DMS79 (cell line): ENCODE results near the gene ADGRB3.

Experiments used
- DNase-seq: peaks from one replicate; lab custom pipeline; 2025; lab: John Stamatoyannopoulos, UW

The ADGRB3 gene

DNA sequence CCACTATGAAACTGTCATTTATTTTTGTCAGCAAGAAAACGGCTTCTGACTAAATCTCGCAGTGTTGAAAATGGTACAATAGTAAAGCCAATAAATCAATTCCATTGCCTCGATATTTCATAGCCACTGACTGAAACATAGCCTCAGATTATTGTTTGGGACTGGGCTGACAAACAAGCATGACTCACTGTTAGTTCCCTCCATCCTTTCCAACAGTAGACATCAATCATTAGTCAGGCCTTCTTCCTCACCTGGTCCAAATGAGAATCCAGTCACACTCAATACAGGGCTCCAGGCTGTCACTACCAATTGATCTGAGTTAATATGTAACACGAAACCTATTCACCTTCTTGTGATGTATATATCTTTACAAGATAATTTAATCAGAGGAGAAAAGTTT, 66.1 kb downstream of the ADGRB3 start:
- no peak for DNase-seq

DNA sequence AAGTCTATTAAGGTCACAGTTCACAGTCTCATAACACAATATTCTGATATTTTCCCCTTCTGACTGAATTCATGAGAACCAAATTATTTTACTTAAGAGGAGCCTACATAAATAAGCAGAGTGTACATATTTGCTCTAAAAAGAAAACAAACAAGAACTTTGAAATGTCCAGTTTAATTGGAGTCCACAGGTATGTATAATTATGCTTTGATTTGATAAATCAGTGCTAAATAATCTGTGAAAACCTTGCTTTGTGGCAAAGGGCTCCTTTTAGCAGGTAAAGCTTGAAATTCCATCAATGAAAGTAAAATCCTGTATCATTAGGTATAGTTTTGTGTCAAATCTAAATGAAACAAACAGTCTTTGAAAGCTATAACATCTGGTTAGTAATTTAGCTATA, 69.4 kb downstream of the ADGRB3 start:
- DNase-seq = no peak

DNA sequence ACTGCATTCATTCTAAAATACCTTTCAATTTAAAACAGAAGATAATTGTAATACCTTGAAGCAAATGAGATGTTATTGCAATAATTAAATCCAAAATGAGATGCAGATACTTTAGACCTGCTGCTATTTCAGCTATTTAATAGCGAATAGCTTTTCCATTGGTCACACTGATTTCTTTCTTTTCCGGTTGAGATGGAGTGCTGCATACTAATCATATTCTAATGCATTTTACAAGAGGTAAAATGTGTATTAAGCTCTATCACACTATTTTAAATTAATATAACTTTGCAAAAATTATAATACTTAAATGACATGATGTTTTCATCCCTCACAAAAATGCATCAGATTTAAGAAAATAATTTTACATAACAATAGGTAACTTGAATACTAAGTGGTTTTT, 74.0 kb downstream of the ADGRB3 start:
- DNase-seq = no peak

DNA sequence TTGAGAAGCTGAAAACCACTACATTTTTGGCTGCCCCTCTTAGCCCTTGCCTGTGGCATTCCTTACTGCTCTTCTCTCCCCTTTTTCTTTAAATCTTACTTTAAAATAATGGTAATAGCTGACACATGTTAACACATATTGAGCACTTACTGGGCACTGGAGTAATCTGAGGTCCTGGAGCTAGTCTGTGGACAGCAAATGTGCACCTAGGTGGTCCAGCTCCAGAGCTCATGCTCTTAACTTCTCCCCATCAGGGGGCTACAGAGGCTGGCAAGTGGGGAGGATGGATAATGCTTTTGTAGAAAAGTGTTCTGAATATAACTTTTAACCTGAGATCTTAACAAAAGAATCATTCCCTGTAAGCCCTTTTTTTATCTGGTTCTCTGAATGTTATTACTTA, 74.8 kb downstream of the ADGRB3 start:
- DNase-seq = no peak

DNA sequence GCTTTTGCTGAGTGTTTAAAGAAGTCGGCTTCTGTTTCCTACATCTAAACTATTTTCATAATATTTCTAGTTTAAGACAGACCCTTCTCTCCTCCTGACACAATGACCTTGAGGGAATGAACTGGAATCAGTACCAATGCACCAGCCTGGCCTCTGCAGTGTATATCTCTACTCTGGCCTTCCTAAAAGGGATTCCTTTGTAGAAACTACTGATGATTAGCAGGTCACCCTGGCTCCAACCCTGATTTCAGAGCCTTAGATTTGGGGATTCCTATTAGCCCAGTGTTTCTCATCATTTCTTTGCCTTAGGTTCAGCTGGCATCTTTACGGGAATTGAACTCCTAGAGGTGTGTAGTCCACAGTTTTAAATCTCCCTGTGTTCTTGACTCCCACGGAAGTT, 75.4 kb downstream of the ADGRB3 start:
- no peak for DNase-seq

DNA sequence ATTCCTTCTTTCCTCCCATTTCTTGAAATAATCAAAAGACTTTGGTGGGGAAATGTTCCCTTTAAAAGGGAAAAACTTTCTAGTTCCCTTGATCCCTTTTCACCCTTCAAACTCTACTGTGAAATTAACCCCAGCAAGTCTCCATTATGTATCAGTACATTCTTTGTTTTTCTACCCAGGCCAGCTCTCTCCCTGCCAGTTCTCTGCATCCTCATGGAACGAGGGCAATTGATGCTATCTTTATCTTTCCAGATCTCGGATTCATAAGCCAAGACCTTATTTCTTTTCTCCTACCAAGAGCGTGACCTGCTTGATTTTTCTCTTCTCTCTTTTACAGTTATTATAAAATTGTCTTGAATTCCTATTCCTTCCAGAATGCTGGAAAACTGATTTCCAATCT, 75.8 kb downstream of the ADGRB3 start:
- DNase-seq = no peak

DNA sequence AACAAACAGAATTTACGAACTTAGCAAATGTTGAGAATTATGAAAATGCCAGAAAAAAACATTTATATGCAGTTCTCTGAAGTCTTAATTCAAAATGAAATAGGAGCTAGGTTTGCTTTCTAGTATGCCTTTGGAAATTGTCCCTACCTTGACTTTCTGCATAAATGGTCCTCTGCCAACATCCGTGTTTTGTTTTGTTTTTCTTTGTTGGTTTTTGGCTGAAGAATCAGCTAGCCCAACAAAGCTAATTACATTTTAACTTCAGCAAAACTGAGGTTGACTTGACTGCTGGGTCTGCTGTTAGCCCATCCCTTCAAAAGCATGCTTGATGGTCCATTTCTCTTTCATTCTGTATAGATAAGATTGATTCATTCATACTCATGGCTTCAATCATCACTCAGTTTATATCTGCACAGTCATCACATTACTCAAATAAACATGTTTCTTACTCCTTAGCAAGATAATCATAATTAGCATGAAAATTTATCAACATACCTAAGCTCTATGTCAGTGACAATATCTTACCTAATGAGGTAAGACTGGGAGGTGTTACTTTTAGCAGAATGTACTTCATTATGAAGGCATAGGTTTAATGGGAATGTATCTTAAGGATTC, 76.4 kb downstream of the ADGRB3 start:
- no peak for DNase-seq

DNA sequence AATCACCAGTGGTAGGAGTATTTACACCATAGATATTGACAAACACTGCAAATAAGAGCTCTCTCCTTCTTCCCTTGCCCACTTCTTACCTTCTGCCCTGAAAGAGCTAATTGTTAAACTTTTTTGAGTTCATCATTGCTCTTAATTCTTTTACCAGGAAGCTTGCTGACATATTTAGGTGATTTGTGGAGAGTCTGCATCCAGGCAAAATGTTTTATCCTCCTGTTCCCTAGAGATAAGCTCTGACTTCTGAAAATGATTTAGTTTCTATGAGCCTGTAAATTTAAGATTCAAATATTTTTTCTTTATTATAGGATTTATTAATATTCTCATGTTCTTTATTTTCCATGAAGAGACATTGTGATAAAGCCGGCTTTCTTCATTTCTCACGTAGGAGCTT, 81.5 kb downstream of the ADGRB3 start:
- no peak for DNase-seq

DNA sequence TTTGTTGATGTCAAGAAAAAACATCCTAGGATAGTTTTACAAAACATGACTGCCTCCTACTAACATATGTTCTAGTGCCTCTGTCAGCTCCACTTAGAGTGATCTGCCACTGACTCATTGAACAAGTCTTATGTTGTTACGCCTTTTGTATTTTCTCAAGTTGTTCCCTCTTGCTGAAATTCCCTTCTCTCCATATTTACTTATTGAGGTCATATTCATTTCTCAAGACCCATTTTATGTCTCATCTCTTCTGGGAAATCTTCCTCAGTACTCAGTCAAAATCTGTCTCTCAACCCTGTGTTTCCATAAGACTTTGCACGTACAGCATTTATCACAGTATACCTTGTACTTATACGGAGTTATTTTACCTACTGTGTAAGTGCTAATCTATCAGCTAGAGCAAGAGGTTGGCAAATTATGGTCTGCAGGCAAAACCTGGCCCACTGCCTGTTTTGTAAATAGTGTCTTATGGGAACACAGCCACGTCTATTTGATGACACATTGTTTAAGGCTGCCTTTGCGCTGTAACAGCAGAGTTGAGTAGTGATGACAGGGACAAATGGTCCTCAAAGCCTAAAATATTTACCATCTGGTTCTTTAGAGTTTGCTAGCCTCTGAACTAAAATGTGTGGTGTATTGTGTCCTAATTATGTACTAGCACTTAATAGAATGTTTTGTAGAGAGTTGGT, 83.4 kb downstream of the ADGRB3 start:
- DNase-seq = peak; percentile 60

DNA sequence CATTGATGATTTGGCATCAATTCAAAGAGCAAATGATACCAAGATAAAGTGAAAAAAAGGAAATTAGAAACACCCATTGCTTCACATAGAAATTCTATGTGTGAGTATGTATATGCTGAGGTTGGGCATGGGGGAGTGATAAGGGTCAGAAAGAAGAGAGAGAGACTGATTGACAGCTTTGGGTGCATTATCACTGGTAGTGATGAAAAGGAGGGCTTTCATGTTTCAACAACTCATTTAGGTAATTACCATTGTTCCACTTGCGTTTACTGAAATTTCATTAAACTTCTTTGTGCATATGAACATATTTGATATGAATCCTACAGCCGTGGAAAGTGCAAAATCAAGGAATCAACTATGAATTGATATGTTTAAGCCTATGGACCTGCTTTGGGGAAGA, 84.7 kb downstream of the ADGRB3 start:
- no peak for DNase-seq

DNA sequence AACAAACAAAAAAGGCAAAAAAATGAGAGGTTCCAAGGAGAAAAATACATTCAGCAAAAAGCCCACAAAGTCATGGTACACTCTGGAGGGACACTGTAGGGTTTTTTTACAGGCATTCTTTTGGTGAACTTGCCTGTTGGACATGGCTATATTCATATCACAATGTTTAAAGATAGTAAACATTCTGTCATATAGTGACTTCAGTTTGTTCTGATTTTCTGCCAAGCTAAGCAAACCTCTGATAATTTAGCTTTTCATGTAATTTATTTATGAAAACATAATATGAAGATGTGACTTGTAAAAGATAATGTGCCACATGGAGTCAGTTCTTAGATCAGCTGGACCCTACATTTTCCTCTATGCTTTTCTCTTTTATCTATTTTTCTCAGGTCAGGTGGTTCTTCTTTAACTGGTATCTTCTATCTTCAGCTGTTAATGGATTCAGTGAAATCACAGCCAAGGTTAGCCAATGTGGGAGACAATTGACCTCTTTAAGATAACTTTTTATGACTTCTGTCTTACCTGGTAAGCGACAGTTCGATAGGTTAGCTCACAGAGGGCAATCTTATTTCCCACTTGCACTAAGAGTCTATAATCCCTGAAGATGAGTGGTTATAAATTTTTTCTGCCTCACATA, 87.9 kb downstream of the ADGRB3 start:
- no peak for DNase-seq

DNA sequence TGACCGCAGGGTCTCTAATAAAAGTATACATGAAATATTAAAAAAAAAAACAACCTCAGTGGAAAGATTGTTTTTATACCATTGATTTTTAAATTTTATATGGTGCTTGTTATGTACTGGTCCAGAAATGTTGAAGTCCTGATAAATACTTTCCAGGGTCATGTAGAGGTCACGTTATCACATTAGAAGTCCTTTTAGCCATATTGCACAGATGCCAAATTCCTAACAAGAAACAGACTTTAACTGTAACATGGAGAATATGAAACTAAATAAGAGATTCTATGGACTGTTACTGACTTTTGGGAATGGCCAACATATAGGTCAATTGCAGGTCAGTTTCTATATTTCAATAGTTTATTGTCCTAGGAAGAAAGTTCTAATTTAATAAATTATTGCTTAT, 89.0 kb downstream of the ADGRB3 start:
- DNase-seq = no peak

DNA sequence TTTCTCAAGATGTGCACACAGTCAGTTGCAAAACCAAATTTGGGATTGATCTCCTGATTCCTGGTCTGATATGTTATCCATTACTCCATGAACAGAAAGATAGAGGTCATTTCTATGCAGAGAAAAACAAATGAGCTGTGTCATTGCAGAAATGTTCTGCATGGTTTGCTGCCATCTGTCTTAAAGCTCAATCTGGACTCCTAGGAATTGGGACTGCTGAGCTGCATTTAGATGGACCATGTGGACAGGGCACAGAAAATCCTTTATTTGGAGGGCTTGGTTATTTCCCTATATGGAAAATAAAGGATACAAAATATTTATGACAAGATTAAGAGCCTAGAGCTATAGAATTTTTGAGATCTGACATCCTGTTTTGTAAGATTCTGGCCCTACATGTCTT, 91.3 kb downstream of the ADGRB3 start:
- no peak for DNase-seq

DNA sequence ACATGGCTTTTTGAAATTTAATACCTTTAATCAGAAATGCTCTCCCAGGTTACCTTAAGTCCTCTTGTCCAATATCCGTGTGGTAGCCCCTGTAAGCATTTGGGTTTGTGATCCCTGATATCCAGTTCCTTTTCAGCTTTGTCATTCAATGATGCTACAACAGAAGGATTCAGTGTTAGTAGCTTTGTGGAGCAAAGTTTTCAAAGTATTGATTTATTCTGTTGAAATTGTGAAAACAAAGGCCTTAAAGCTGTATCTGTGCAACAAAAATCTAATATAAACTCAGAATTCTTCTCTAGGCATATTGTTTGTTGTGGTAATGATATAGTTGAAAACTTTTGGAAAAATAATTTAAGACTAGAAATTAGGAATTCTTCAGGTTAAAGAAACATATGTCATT, 91.9 kb downstream of the ADGRB3 start:
- DNase-seq = no peak

DNA sequence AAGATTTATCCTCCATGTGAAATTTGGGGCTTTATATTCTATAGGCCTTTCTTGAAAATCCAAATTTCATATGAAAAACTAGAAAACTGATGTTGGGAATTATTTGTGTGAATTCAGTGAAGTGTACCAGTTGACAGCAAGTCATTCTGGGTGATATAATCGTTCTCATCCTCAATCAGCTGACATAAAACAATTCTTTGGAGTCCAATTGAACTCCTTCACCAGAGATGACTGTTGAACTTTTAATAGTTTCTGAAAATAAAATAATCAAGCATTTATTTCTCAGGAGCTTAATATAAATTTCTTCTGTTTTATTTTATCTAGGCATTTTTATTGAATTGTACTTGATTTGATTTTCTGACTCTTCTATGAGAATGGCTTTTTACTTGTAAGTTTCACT, 92.6 kb downstream of the ADGRB3 start:
- DNase-seq = no peak

DNA sequence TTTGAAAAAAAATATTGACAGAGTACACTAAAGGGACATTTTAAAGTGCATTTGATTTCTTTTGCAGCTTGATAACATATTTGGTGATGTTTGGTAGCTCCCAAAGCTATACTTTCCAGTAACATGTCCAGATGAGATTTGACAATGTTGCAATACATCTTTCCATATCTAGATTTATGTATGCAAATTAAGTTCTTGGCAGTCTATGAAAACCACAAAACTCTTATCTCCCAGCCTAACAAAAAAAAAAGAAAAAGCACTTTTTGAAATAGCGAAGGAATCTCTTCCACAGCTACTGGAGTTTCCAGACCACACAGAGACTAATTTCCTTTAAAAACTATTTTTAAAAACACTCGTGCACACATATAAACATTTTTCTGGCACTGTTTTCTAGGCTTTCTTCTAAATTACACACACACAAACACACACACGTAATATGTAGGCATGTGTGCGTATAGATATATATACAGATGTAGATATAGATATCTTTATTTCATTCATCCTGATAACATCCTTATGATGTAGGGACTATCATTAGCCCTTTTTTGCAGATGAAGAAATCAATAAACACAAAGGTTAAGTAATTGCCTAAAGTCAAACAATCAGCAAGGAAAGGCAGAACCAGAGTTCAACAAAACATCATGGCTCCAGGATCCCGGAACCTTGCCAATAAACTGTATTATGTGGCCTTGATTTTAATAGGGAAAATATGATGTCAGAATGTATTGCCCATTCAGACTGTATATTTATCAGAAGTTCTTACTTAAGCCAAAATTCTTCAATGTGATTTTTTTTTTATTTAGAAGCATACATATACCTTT, 93.3 kb downstream of the ADGRB3 start:
- no peak for DNase-seq

DNA sequence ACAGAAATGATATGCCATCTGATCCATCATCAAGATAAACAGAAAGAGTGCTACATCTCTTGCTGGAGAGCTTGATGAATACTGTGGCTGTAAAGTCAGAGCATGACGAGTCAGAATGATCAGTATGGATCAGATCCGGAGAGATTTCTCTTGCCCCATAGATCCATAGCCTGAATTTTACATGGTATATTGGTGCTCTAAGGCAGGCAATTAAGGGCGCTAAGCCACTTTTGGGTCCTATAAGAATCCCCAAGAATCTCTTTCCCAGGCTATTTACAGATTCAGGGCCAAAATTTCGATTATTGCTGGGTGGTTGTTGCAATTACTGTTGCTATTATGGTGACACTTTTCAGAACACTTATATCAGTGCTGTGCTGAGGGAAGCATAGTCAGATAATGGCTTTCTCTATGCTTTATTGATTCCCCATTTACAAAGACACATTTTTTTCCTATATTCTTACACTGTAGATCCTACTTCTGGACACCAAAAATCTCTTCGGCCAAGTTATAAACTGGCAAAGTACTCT, 94.4 kb downstream of the ADGRB3 start:
- DNase-seq = no peak

DNA sequence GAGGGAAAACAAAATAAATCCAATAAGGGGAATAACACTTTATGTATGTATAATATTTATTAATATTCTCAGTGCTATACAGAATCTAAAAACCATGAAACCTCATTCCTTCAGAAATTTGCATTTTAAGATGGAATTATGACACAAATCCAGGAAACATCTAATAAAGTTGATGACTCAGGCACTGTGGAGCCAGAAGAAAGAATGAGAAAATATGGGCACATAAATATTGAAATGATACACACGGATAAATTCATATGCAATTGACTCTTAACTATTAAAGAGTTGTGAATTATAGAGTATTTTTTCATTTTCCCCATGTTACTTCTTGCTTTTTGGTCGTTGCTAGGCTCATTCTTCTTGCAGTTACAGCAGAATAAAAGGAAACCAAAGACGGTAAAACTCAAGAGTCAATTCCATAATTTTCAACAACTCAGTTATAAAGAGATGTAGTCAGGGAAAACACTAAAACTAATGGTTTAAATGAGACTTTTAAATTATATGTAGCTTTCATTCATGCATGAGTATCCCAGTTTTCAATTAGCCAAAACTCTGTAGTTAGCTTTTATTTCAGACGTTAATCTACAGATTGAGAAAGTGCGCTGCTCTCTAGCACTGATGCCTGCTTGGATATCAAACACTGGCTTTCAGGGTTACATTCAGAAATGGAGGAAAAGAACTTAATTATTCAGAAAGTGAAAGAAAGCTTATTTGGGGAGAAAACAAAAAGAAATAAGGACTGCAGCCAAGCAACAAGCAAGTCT, 95.4 kb downstream of the ADGRB3 start:
- DNase-seq = no peak

DNA sequence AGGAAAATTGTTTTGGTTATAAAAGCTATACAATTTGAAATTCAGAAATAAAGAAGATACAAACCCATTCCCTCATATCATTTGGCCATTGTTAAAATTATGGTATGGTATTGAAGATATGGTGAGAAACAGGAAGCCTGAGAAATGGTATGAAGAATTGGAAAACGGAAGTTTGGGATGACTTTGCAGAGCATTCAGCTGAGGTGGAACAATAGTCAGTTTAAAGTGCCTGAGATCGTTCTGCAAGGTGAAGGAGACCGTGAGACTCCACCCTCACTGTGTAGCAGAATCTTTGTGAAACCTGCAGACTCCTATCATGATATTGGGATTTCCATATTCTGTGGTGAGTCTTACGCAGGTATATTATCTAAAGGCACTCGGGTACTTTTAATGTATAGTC, 97.3 kb downstream of the ADGRB3 start:
- DNase-seq = no peak

DNA sequence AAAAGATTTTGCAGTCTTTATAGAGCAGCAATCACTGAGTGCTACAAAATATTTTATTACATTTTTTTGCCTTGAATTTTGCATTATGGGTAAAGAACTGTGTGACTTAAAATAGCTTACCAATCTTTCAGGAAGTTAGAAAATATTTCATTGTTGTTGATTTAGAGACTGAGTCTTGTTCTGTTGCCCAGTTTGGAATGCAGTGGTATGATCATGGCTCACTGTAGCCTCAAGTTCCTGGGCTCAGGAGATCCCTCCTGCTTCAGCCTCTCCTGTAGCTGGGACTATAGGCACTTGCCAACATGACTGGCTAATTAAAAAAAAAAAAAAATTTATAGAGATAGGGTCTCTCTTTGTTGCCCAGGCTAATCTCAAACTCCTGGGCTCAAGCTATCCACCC, 100.8 kb downstream of the ADGRB3 start:
- DNase-seq = no peak

DNA sequence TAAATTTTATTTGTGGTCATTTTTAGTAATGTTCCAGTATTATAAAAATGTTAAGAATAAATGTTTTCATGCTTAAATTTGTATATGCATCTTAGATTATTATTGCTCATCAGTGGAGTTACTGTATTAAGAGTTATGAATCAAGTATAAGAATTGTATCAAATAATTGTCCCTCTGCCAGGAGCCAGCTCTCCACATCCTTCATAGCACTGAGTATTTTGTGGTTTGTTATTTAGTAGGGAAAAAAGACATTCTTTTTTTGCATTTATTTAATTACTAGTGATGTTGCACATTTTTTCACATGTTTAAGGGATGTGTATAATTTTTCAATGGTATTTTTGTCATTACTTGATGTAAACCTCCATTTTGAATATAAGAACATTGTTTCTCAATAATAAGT, 102.0 kb downstream of the ADGRB3 start:
- no peak for DNase-seq

DNA sequence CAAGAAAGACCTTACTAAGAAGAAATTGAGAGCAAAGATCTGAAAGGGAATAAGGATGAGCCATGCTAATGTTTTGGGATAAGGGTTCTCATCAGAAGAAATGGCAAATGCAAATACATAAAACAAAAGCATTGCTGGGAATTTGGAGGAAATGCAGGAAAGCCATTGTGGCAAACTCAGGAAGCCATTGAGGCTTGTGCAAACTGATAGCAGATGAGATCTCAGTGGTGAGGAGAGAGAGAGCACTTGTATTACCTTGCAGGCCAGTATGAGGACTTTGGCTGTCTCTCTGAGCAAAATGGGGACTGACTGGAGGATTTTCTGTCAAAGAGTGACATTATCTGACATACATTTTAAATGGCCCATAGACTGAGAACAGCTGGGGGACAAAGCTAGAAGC, 103.0 kb downstream of the ADGRB3 start:
- no peak for DNase-seq
